Liver (tissue), 3 donors: Measurements from ENCODE around the gene ATR.

ENCODE experiments used
- JUND ChIP-seq, 2 donors: IDR thresholded peaks; 2 replicates each; pipeline ENCODE4 v1.6.1; 2016; ENCODE audit warnings: antibody characterized with exemption in 2 of 2
- RAD21 ChIP-seq, 2 donors: IDR thresholded peaks; 2 replicates each; pipeline ENCODE4 v1.6.1; 2016; ENCODE audit warnings: antibody characterized with exemption in 2 of 2, mild to moderate bottlenecking in 2 of 2
- RXRA ChIP-seq, 2 donors: IDR thresholded peaks; 2 replicates each; pipeline ENCODE4 v1.6.1; 2017 to 2018; ENCODE audit warnings: antibody characterized with exemption in 2 of 2, mild to moderate bottlenecking in 1 of 2
- YY1 ChIP-seq: IDR thresholded peaks from 2 replicates; pipeline ENCODE4 v1.6.1; 2016; ENCODE audit warnings: antibody characterized with exemption, mild to moderate bottlenecking
- TF ChIP-seq, protein P1 (sequence below): fragments of 150-350 bp; IDR thresholded peaks from 2 replicates; pipeline ENCODE4 v1.5.1; 2017; ENCODE audit warnings: improper control_type of control experiment, low read depth, low read length; ENCODE audit not compliant: missing input control
- TF ChIP-seq, protein P2 (sequence below): IDR thresholded peaks from 2 replicates; pipeline ENCODE4 v1.6.1; 2016; ENCODE audit warnings: antibody characterized with exemption
- donor health status: healthy.
- donor health status: healthy.

DNA sequence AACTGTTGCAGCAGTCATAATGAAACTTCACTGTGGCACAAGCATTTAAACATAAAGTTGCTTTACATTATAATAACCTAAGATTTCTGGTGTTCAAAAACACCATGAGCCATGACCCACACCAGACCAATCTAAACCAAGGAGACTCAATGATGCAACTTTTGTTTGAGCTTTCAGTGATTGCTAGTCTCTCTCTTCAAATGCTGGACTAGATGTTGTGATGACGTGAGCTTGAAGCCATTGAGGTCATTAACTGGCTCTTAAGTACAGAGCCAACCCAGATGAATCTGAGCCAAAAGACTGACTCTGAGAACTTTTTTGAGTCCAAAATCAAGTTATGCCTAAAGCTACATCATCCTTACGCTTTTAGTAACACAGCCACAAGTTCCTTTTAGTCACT, 36.5 kb downstream of the ATR start:
- TF ChIP-seq, protein P1, sequence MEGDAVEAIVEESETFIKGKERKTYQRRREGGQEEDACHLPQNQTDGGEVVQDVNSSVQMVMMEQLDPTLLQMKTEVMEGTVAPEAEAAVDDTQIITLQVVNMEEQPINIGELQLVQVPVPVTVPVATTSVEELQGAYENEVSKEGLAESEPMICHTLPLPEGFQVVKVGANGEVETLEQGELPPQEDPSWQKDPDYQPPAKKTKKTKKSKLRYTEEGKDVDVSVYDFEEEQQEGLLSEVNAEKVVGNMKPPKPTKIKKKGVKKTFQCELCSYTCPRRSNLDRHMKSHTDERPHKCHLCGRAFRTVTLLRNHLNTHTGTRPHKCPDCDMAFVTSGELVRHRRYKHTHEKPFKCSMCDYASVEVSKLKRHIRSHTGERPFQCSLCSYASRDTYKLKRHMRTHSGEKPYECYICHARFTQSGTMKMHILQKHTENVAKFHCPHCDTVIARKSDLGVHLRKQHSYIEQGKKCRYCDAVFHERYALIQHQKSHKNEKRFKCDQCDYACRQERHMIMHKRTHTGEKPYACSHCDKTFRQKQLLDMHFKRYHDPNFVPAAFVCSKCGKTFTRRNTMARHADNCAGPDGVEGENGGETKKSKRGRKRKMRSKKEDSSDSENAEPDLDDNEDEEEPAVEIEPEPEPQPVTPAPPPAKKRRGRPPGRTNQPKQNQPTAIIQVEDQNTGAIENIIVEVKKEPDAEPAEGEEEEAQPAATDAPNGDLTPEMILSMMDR, result no peak
- TF ChIP-seq, protein P2, sequence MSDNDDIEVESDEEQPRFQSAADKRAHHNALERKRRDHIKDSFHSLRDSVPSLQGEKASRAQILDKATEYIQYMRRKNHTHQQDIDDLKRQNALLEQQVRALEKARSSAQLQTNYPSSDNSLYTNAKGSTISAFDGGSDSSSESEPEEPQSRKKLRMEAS, result no peak
- TF ChIP-seq RAD21 (IDR thresholded peaks at IDR 0.05), result no peak
- no peak for TF ChIP-seq JUND (IDR thresholded peaks at IDR 0.05)
- TF ChIP-seq YY1, result no peak
- TF ChIP-seq RXRA (IDR thresholded peaks at IDR 0.05), result no peak
